ENCODE measurements around the gene DOP1B. TPM values are rescaled to one million over a fixed set of nuclear protein-coding genes. Genes with fewer than 3 reads are reported as not detected.

Gene DOP1B
- total RNA-seq, 8 experiments from 2014 or later = 7.6 to 32.6 (median 11.5) TPM

DNA sequence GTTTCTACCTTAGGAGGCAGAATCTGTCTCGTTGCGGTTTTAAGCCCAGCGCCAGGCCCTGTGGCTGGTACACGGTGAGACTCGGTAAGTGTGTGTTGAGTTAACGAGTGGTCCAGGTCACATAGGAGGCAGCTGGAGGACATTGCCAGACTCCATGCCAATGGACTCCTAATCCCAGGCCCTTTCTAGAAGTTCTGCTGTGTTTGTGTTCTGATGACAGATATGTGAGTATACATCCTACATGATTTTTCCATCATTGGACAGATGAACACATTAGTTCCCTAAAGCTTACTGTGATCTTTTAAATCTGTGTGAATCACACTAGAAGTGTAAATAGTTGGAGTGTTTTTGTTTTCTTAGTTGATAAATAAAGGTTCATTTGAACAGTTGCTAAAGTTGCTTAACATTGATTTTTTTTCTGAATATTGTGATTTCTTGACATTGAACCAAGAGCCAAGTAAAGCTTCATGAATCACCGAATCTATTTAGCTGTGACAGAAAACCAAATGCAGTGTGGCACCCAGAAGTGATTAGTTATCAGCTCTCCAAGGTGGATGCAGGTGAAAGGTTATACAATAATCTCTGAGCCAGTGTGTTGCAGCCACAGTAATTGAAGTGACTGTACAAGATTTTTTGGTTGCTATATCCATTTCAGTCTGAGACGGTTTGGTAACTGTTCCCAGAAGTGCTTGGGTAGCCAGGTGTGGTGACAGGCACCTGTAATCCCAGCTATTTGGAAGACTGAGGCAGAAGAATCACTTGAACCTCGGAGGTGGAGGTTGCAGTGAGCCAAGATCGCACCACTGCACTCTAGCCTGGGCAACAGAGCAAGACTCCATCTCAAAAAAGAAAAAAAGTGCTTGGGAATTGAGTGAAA, 46.3 kb downstream of the DOP1B start:
- no peaks in the 10 kb centered on the region for H3K4me1 ChIP-seq (replicated peaks in 1 of 2)
- in situ Hi-C loops (cut with MboI; ENCODE audit: low pct_unique_long_range_greater_than_20kb in 2 of 9, low sequenced_read_pairs in 9 of 9, unreplicated experiment in 9 of 9) = no loop called here
- H3K27ac ChIP-seq = no peak overlapping the region
- WGBS, 10 experiments = 33 to 100% (median 85%) methylated on average over 1 to 9 of the region's 10 CpGs
- no peak for ATAC-seq (replicated peaks in 6 of 8)
- no peak overlapping the region for H3K4me3 ChIP-seq

DNA sequence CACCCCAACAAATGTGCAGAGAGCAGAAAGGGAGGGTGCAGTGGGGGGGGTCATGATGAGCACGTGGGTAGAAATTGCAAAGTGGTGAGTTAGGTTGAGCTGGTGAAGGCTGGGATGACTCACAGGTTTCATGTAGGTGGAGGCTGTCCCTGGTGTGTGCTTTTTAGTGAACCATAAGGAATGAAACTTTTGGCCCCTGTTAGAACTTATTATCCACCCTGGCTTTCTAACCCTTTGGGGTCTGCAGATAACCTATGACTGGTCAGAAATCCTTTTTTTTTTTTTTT, 46.9 kb downstream of the DOP1B start:
- H3K27ac ChIP-seq = no peak overlapping the region

DNA sequence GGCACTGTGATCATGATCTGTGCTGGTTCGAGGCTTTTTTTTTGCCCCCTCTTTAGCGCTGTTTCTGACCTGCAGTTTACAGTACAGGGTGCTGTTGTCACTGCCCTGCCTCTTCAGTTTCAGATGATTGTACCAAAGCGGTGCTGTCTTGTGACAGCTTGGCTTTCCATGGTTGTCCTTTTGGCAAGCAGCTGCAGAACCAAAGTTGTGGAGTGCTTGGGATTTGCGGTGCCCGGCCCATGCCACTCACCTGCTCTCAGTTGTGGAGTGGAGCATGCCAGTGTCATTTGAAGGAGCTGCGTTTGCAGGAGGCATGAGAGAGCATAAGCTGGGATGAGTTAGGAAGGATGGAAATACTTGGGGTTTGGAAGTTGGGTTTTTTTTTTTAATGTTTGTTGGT, 48.4 kb downstream of the DOP1B start:
- no peak overlapping the region for H3K4me3 ChIP-seq
- in situ Hi-C loops (cut with MboI; ENCODE audit: low pct_unique_long_range_greater_than_20kb in 2 of 9, low sequenced_read_pairs in 9 of 9, unreplicated experiment in 9 of 9) = no loop called here
- ATAC-seq (replicated peaks in 6 of 8) = no peak
- WGBS, 10 experiments = 86 to 100% (median 89%) methylated on average over 2 to 5 of the region's 6 CpGs; no CpG with 5 or more reads in 2 of the 10 experiments
- H3K27ac ChIP-seq = no peak overlapping the region
- H3K4me1 ChIP-seq (replicated peaks in 1 of 2) = no peaks in the 10 kb centered on the region

More for the DNA sequence above, 46.9 kb downstream of the DOP1B start:
- no peaks in the 10 kb centered on the region for H3K4me1 ChIP-seq (replicated peaks in 1 of 2)
- no peak overlapping the region for H3K4me3 ChIP-seq
- peak in 5 of 8 experiments; percentile 22 to 100 (median 31) for ATAC-seq (replicated peaks in 6 of 8)
- 0 to 33% (median 20%) methylated on average over 1 of the region's 1 CpG; no CpG with 5 or more reads in 5 of the 10 experiments for WGBS, 10 experiments
- in situ Hi-C loops (cut with MboI; ENCODE audit: low pct_unique_long_range_greater_than_20kb in 2 of 9, low sequenced_read_pairs in 9 of 9, unreplicated experiment in 9 of 9) = no loop called here

DNA sequence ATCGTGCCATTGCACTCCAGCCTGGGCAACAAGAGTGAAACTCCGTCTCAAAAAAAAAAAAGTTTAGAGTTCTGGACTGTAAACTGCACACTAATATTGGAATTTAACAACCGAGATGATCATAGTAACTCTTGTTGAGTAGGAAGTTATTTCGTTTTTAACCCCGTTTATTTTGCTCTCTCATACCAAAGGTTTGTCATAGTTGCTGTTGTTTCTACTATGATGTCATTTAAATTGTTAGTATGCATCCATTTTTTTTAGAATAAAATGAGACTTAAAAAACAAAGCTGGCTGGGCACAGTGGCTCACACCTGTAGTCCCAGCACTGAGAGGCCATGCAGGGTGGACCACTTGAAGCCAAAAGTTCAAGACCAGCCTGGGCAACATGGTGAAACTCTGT, 49.3 kb downstream of the DOP1B start:
- ATAC-seq (replicated peaks in 6 of 8) = no peak
- 68 to 100% (median 86%) methylated on average over 1 to 5 of the region's 5 CpGs; no CpG with 5 or more reads in 2 of the 10 experiments for WGBS, 10 experiments
- in situ Hi-C loops (cut with MboI; ENCODE audit: low pct_unique_long_range_greater_than_20kb in 2 of 9, low sequenced_read_pairs in 9 of 9, unreplicated experiment in 9 of 9) = no loop called here
- H3K4me3 ChIP-seq = no peak overlapping the region
- no peak overlapping the region for H3K27ac ChIP-seq
- no peaks in the 10 kb centered on the region for H3K4me1 ChIP-seq (replicated peaks in 1 of 2)

Other genes starting within 250 kb of the DOP1B start
- 10 to 100 TPM; 12.8 to 28.1 (median 20.5) TPM for gene SETD4, start 96.3 kb upstream of the DOP1B start, total RNA-seq
- 10 to 100 TPM in 7 of 8 experiments, 1 to 10 TPM in 1; 7.9 to 58.6 (median 23.3) TPM for gene CBR1, start 86.8 kb upstream of the DOP1B start, total RNA-seq
- gene CBR3, start 21.7 kb upstream of the DOP1B start, total RNA-seq = 10 to 100 TPM in 3 of 8 experiments, 1 to 10 TPM in 1, under 1 TPM in 1, not detected in 3; 0.16 to 16.7 (median 10.7) TPM
- gene MORC3, start 163.4 kb downstream of the DOP1B start, total RNA-seq = 100 to 1,000 TPM in 2 of 8 experiments, 10 to 100 TPM in 6; 28.7 to 211 (median 36.1) TPM
- gene CHAF1B, start 228.6 kb downstream of the DOP1B start, total RNA-seq = 10 to 100 TPM in 2 of 8 experiments, 1 to 10 TPM in 5, under 1 TPM in 1; 0.56 to 14.6 (median 2.2) TPM

All from motor neuron (in vitro differentiated cells).